Stimulated activated CD8-positive, alpha-beta memory T cell treated with anti-CD3 and anti-CD28 coated beads, Interleukin-7, amount 100 ng/mL, for 48 hours (primary cell): ENCODE data around the gene TCIRG1.
"Not testable (repeated sequence)": the region's sequence is repeated elsewhere in the genome, so short reads cannot be mapped to it uniquely, and the experiment has no call there.

Experiments
- DNase-seq, 2 donors: peaks; one replicate each; pipeline ENCODE4 v3.0.0-alpha.2; 2020; ENCODE audit warnings: low read depth in 1 of 2; ENCODE audit errors: extremely low read depth in 1 of 2

The TCIRG1 gene

GRCh38 chr11:68038718-68039525 is at the start of gene TCIRG1:
Gene TCIRG1, plus strand, starts transcription at chr11:68039025. Its CDS starts 2,247 bp downstream, at chr11:68041272.
- peak; percentile 42 to 55 for DNase-seq

GRCh38 chr11:67990546-67991346 is 48.1 kb upstream of the TCIRG1 start:
- not testable (repeated sequence) for DNase-seq

GRCh38 chr11:67991347-67992121 is 47.3 kb upstream of the TCIRG1 start:
- not testable (repeated sequence) for DNase-seq

GRCh38 chr11:67993821-67994220 is 45.0 kb upstream of the TCIRG1 start:
- not testable (repeated sequence) for DNase-seq

- DNase-seq, result not testable (repeated sequence)
Measured at GRCh38 chr11:67994387-67994786, 44.4 kb upstream of the TCIRG1 start.

DNA sequence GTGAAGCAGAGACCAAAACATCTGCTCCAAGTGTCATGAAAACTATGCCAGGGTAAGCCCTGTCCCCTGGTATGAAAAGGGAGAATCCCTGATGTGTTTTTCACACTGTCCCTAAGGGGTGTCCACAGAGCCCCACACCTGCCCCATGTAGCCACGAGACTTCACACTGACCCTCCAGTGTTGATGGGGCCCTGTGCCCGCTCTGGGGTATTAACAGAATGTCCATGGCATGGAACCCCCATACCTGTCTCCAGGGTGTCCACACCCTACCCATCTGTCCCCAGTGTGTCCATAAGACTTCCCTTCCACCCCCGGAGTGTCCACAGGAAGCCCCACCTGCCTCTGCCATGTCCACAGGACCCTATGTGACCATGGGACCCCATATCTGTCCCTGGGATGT is 43.7 kb upstream of the TCIRG1 start:
- not testable (repeated sequence) for DNase-seq

DNA sequence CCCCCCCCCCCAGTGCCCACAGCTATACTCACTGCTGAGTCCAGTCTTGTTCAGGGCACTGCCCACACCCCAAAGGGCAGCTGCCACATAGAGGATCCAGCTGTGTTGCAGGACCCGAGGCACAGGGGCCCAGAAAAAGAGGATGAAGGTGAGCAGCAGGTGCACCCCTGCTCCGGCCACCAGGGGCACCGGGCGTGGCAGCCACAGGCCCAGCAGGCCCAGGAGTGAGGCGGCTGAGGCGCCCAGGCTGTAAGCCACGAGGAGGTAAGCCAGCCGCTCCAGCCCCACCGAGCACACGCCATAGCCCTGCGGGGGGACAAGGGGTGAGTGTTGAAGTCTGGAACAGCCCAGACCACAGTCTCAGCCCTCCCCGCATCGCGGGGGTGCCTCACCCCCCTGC is 43.2 kb upstream of the TCIRG1 start:
- DNase-seq, result not testable (repeated sequence)

- no peak for DNase-seq
Measured at GRCh38 chr11:67996051-67996450, 42.8 kb upstream of the TCIRG1 start.

GRCh38 chr11:67996622-67997474 is 42.0 kb upstream of the TCIRG1 start:
- DNase-seq, result peak in 1 of 2 donors; percentile 29

DNA sequence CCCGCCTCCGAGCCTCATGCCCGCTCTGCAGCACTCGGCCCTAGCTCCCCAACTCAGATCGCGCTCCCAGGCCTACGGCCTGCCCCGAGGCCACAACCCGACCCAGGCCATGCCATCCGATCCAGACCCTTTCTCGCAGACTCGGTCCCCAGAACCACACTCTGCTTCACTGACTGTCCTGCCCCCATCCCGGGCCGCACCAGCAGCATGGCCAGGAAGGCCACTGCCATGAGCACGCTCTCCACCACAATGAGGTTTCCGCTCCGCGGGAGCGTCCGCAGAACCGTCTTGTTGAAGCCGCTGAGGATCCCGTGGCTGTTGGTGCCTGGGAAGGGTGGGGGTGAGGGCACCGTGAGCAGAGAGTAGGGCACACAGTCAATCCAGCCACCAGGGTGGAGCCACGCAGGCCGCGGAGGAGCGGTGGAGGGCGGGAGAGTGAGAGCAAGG is 41.3 kb upstream of the TCIRG1 start:
- no peak for DNase-seq

DNA sequence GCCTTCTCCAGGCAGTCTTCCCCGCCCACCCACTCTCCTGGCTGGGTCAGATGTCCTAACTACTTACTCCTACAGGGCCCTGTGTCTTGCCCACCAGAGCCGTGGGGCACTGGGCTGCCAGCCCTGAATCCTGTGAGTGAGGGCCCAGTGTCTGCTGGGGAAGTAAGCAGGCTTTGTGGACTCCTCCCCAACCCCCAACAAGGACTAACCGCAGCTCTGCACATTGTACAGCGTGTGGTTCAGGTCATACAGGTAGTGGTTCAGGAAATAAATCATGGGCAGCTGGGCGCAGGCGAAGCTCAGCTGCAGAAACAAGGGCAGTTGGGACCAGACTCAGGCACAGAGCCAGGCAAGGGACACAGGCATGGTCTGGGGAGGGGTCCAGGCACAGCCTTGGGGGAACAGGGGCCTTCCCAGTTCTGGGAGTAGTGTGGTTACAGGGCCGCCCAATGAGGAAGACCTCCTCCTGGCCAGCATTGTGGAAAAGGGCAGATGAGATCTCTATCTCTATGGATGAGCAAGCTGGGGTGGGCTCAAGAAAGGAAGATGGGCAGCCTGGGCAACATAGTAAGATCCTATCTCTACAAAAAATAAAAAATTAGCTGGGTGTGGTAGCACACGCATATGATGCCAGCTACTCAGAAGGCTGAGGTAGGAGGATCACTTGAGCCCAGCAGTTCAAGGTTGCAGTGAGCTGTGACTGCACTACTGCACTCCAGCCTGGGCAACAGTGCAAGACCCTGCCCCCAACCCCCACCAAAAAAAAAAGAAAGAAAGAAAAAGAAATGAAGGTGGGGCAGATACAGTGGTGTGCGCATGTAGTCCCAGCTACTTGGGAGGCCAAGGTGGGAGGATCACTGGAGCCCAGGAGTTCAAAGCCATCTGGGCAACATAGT is 40.4 kb upstream of the TCIRG1 start:
- DNase-seq, result no peak

DNA sequence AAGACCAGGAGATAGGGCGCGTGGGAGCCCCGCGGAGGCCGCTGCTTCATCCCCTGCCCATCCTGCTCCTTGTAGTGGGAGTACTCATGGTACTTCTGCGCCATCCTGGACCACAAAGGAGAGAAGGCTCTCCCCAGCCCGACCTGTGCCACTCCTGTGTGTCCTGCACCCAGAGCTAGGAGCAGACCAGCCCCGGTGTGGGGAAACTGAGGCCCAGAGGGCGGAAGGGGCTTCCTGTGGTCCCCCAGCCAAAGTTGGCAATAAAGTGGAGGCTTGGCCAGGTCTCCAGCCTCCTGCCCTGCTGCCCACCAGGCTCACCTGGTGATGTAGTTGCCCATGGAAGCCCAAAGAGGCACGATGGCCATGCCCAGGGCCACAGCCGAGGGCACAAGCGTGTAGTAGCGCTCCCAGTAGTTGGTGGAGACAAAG is 39.6 kb upstream of the TCIRG1 start:
- no peak for DNase-seq

- DNase-seq, result no peak
Measured at GRCh38 chr11:67999704-68000103, 39.1 kb upstream of the TCIRG1 start.

- no peak for DNase-seq
Measured at GRCh38 chr11:68002575-68002937, 36.3 kb upstream of the TCIRG1 start.

GRCh38 chr11:68002938-68003845 is 35.6 kb upstream of the TCIRG1 start:
- DNase-seq, result no peak

- DNase-seq, result peak; percentile 63 to 73
Measured at GRCh38 chr11:68003846-68004550, 34.8 kb upstream of the TCIRG1 start, which contains the start of gene UNC93B1. Gene UNC93B1, minus strand, starts transcription at chr11:68004097. Its CDS starts 54 bp downstream, at chr11:68004043.
